Amniotic epithelial cell (primary cell): ENCODE results near the gene PPP6R2.

ENCODE experiments used
- DNase-seq: peaks from one replicate; pipeline ENCODE4 v3.0.0-alpha.2; 2010; ENCODE audit warnings: low read depth

Gene PPP6R2

DNA sequence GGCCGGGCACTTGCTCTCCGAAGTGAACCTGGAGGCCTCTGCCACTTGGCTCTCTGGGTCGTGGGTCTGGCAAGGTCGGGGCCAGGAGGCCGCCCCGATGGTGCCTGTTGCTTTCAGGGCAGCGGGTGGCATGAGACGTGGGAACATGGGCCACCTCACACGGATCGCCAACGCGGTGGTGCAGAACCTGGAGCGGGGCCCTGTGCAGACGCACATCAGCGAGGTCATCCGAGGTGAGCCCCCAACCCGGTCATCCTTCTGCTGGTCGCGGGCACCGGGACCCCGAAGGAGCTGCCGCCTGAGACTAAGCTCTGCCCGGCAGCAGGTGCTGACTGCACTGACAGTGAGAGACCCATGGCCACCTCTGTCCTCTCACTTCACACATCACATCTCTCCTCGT lies 91.7 kb downstream of the PPP6R2 start:
- no peak for DNase-seq

DNA sequence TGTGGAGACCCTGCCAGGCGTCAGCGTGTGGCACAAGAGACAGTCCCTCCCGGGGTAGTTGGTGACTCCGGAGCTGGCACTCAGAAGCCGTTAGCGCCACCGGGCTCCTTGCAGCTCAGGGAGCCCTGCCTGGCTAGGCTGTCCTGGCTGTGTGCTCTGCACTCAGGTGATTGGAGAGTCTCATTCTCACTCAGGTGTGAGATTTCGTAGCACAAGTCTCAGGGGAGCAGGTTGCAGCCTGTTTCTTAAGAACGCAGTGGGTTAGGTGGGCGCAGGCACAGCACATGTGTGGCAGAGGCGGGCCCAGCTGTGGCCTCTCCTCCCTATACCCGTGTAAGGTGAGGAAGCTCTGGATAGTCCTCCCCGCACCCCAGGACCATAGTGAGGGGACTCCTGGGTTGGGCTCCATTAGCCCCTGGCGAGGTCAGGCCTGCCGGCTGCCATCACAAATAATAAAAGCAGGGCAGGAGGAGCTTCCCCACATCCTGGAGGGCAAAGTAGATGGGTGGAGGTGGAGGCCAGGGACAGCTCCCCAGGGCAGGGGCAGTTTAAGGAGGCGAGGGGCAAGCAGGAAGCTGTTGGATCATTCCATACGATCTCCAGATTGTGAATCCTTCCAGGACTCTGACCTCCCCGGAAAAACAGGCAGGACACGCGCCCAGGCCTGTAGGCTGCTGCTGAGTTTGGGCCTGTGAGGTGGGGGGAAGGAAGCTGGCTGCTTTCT lies 92.3 kb downstream of the PPP6R2 start:
- DNase-seq, result no peak

DNA sequence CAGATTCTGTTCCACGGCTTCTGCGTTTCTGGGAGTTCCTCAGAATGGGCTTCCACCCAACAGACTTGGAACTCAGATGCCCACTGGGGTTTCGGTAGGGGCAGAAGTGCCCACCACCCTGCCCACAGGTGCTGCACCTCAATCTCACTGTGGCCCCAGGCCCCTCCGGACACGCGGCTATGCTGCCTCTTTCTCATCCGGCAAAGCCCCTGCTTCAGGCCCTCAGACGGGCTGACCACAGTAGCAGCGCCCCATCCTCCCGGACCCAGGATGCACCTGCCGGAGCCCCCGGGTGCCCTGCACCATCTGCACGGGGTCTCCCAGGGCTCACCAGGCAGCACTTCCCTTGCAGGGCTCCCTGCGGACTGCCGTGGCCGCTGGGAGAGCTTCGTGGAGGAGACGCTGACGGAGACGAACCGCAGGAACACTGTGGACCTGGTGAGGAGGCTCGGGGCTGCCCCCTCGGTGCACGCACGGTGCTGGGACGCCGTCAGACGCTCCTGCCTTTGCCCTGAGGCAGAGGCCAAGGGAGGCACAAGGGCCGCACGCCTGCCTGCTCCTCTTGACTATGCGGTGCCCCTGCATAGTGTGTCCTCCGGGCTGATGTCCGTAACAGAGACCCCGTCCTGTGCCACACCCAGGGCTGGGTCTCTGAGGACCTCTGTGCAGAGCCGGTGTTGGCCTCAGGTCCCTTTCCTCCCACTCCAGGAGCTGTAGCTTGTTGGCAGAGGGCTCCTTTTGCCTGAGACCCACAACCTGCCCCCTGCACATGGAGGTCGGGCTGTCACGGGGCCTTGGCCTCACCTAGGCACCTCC lies 93.1 kb downstream of the PPP6R2 start:
- DNase-seq, result no peak

DNA sequence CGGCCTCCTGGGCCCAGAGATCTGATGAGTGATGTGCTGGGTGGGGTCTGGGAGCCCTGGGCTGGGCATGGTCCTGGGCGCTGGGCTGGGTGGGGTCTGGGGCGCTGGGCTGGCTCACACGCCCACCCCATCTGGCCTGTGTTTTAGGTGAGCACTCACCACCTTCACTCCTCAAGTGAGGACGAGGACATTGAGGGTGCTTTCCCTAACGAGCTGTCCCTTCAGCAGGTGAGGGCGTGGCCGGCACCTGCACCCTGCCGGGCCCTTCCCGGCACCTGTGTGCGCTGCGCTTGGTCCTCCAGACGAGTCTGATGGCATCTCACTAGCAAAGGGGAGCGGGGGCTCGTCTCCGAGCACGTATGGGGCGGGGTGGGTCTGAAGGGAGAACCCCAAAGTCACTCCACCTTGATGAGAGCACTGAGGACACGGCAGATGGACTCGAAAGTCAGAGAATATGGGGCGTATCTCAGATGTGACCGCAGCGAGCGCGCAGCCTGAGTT lies 93.8 kb downstream of the PPP6R2 start:
- no peak for DNase-seq

DNA sequence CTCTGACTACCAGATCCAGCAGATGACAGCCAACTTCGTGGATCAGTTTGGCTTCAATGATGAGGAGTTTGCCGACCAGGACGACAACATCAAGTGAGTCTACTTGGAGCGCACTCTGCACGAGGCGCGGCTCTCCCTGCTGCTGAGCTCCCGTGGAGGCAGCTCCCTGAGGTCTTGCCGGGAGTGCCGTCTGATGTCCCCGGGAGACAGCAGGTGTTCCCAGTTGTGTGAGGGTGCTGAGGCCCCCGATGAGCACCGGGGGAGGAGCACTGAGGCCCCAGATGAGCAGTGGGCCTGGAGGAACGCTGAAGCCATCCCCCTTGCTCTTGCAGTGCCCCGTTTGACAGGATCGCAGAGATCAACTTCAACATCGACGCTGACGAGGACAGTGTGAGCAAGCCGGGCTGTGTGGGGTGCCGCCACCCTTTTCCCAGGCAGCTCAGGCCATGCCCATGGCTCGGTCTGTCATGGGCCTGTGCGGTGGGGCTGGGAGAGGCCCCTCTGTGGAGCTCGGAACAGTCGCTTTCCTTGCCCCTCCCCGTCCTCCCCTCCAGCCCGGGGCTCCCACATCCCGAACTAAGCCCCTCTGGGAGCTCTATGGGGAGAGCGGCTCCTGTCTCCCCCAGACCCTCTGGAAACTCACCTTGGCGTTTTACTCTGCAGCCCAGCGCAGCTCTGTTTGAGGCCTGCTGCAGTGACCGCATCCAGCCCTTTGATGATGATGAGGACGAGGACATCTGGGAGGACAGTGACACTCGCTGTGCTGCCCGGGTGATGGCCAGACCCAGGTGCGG lies 94.6 kb downstream of the PPP6R2 start:
- no peak for DNase-seq

DNA sequence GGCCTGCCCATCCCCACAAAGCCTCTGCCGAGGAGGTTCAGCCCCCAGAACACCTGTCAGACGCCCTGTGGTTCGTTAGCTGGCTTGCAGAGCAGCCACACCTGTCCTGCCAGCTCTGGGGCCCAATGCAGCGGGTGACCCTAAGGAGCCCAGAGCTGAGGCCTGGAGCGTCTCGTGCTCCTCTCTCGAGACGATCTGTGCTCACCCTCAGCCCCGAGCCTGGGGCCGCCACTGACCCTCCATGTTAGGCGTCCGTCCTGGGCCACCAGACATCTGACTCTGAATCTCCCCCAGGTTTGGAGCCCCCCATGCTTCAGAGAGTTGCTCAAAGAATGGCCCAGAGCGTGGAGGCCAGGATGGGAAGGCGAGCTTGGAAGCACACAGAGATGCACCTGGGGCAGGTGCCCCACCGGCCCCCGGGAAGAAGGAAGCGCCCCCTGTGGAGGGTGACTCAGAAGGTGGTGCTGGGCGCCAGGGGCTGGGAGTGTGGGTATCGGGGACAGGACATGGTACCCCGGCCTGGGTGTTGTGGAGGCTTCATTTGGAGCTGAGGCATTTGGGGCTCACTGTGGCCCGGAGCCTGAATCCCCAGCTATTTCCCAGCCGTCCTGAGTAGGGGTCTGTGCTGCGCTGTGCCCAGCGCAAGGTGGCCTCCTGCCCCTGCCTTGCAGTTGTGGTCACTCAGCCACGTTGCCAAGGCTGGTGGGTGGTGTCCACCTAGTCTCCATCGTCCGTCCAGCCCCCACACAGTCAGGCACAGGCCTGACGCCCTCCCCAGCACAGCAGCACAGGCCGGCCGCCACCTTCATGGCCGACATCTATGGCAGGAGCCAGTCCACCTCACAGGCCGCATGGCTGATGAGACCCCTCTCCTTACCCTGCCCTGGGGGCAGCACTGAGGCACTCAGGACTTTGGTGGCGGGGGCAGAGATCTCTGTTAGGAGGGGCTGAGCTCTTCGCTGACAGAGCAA lies 95.5 kb downstream of the PPP6R2 start:
- DNase-seq, result no peak

DNA sequence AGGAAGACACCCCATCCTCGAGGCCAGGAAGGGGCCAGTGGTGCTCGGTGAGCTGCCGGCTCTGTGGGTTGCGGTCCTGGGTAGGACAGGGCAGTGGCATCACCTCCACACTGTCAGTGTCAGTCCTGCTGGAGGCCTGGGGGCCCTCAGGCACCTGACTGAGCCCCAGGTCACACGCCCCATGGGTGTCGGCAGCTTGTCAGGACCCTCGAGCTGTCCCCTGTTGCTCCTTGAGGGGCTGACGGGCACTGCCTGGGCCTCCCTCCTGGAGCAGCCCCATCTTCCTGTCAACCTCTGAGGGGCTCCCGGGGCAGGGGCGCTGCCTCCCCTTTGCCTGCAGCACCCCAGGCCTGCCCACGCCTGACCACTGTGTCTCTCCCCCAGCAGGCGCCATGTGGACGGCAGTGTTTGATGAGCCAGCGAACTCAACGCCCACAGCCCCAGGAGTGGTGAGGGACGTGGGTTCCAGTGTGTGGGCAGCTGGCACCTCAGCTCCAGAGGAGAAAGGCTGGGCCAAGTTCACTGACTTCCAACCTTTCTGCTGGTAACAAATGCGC lies 96.3 kb downstream of the PPP6R2 start:
- no peak for DNase-seq

DNA sequence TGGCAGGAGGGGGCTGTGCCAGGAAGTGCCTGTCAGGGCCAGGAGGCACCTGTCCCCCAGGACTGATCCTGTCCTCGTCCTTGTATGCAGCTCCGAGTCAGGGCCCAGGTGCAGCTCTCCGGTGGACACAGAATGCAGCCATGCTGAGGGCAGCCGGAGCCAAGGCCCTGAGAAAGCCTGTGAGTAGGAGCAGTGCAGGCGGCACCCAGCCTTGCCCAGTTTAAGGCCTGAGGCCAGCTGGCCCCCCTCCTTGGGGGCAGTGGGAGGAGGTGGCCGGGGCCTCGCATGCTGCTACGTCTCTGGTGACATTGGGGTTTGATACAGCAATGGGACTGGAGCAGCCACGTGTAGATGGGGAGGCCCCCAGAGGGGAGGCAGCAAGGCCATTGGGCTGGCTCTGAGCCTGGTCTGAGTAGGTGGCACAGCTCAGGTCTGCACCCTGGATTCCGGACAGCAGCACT lies 96.8 kb downstream of the PPP6R2 start:
- DNase-seq, result no peak

DNA sequence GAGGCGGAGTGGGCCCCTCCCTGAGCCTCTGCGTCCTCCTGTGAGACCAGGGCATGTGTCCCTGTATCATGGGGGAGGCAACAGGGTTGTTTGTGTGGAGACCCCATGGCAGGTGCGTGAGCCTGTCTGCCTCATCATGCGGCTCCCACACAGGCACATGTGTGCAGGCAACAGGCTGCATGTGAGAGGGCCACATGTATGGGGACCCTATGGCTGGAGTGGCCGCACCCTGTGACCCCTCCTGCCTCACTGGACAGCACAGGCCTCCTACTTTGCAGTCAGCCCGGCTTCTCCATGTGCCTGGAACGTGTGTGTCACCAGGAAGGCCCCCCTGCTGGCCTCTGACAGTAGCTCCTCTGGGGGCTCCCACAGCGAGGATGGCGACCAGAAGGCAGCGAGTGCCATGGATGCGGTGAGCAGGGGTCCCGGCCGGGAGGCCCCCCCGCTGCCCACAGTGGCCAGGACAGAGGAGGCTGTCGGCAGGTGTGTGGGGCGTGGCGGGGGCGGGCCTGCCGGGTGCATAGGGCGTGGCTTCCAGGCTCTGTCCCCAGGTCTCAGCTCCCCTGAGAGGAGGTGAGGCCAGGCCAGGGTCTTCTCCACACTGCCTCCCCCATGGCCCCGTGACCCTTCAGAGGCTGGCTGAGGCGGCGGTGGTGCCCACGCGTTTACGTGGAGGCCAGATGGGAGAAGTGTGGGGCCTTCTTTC lies 97.6 kb downstream of the PPP6R2 start:
- no peak for DNase-seq

DNA sequence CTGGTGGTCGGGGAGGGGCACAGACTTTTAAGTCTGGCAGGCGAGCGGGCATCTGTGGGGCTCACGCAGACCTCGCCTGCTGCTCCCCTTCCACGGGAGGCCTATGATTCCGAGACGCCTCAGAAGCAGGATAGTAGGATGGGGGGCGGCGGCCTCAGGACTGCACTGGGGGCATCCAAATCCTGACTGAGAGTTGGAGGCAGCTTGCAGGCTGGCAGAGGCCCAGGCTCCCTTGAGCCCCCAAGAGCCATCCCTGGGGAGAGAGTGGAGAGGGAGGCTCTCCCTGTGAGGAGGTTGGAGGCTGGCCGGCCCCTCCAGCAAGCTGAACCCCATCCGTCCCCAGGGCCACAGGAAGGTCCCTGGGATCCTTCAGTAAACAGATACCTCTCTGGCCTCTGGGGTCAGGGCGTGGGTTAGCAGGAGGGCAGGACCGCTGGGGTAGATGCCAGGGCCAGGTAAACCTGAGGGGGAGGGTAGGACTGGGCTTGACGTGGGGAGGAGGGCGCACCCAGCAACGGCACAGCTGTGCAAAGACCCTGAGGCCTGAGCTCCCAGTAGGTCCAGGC lies 98.4 kb downstream of the PPP6R2 start:
- DNase-seq, result no peak

DNA sequence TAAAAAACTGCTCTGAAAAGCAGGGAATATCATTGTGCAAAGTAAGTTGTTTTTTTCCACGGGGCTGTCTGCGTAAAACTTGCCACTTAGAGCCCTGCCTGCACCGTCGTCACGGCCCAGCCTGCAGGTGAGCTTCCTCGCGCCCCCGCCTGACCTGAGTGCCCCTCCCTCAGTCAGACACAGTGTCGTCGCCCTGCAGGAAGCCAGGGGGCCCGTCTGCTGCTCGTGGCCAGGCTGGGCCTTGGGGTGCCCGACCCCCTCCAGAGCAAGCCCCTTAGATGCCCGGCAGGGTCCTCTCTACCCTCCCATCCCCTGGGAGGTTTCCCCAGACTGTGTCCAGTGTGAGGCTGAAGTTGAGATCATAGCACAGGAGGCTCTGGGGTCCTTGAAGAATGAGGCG lies 100.1 kb downstream of the PPP6R2 start:
- DNase-seq, result no peak

DNA sequence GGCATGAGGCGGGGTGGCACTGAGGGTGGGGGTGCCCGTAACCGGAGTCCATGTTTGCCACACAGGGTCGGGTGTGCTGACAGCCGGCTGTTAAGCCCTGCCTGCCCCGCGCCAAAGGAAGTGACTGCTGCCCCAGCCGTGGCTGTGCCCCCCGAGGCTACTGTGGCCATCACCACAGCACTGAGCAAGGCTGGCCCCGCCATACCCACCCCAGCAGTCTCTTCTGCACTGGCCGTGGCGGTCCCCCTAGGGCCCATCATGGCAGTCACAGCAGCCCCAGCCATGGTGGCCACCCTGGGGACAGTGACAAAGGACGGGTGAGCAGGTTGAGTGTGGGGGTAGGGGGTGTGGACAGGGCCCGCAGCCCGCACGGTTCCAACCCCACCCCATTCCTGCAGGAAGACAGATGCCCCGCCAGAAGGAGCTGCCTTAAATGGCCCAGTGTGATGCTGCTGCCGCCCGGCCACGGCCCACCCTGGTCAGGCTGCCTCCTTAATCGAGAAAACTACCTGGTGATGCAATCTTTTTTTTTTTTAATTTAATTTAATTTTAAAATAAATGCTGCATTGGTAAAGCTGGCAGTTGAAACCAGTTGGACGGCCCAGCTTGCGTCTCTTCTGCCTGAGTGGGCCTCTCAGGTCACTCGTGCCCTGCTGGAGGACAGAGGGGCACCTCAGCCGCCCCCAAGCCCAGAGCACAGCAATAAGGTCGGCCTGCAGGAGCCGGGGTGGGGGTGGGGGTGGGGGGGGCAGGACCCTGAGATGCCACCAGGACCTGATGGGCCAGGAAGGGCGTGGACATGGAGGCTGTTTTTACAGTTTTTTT lies 100.9 kb downstream of the PPP6R2 start:
- no peak for DNase-seq

DNA sequence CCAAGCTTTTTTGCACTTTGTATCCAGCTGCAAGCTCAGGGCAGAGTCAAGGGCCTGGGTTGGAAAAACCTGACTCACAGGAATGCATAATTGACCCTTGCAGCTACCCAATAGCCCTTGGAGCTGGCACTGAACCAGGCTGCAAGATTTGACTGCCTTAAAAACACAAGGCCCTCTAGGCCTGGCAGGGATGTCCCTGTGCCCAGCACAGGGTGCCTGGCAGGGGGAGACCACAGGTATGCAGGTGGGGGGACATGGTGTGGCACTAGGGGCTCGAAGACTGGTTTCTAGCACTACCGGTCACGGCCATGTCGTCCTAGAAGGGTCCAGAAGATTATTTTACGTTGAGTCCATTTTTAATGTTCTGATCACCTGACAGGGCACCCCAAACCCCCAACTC lies 101.5 kb downstream of the PPP6R2 start:
- peak; percentile 79 for DNase-seq

DNA sequence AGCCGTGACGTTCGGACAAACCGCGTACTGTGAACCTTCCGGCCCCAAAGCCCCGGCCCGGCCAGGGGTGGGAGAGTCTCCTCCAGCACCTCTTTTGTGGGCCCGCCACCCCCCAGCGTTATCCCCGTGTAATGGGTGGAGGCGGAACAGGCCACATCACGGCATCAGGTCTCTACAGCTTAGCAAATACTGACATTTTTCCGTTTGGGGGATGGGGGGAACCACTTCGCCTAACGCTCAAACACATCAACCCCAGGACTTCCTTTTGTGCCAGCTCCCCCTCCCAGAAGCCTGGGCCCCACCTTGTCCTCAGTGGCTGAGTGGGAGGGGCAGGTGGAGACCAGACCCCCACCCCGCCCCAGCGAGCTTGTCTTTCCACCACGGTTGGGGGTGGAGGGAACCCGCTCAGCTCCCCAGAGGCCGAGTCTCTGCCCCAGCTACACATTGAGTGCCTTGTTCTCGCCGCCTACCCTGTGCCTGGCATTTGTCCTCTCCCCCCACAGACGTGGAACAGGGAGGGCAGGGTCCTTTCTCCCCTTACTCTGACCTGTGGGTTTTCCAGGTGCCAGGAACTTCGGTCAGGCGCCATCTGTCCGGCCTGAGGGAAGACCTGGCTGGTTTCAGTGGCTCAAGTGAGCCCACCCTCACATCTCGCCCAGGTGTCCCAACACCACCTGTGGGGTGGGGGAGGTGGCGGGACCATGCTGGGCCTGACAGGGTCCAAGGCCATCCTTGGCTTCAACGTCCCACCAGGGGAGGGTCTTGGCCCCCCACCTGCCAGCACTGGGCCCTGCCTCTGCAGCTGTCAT lies 102.1 kb downstream of the PPP6R2 start:
- no peak for DNase-seq

DNA sequence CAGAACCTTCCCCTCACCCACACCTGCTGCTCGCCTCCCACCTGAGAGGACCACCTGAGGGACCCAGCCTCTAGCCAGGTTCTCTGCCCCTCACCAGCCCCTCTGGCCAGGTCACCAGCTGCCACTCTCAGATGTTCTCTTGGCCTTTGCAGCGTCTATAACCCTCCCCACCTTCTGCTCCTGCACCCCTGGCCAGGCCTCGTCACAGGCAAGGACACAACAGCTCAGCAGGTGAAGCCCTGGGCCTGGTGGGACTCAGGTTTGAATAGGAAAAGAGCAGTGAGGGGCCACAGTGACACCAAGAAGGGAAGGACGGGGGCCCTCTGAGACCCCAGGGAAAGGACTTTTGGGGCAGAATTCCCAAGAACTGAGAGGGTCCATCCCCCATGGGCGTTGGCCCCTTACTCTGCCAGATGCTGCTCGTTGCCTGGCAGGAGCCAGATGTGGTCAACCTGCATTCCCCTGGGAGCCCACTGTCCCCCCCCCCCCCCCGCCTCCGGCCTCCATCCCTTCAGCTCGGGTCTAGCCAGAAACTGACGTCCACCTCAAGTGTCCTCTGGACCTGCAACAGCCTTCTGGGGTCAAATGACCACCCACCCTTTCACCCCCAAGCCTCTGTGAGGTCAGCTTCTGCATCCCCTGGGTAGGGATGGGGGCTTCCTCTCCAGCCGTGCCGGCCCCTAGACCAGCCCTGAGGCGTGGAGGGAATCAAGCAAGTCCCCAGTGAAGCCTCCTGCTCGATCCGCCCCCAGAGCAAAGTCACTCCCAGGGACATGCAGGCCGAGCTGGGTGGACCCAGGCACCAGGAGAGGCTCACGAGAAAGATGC lies 103.0 kb downstream of the PPP6R2 start:
- no peak for DNase-seq

DNA sequence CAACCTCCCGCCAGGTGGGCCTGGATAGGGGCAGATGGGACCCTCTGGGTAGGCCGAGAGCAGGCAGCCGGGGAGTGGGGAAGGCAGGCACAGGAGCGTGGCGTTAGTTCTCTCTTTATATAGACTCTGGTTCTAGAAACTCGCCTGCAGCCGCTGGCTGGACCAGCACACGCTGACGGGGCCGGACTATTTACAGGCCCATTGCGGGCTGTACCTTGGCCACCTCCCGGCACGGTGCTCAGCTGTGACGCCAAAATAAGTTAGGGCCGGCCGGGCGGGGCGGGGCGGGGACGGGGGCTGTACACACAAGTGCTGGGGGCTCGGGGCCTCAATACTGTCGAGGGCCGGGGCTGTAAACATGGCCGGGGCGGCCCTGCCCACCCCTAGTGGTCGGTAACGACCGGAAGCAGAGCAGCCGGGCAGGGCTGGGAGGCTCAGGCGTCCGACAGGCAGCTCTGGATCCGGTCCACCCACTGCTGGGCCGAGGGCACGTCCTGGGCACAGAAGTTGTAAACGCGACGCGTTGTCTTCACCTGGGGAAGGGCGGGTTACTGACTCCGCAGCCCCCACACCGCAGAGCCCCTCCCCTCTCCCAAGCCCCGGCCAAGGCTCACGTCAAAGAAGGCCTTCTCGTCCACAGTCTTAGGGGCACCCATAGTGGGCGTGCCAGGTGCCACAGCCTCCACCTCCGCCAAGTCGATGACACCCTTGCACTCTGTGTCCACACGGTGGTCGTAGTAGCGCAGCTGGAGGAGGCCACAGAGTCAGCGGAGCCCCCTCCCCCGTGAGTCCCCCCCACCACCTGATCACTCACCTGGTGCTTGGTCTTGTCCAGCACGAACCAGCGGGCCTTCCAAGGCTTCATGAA lies 103.8 kb downstream of the PPP6R2 start:
- no peak for DNase-seq
